Bronchial epithelial cell (primary cell): ENCODE data around the gene RNF213. TPM values are rescaled to one million over a fixed set of nuclear protein-coding genes. Genes with fewer than 3 reads are reported as not detected.
"Not testable (repeated sequence)": the region's sequence is repeated elsewhere in the genome, so short reads cannot be mapped to it uniquely, and the experiment has no call there.

Source experiments
- DNase-seq: peaks from one replicate; pipeline ENCODE4 v3.0.0-alpha.2; 2010; ENCODE audit warnings: low read depth
- FAIRE-seq: peaks from 2 replicates; lab custom pipeline; 2011; peaks lifted over from hg19 to GRCh38; lab: Jason Lieb, UNC
- H3K27me3 ChIP-seq: 2 replicates; pipeline ENCODE4 v1.5.1; 2011; ENCODE audit warnings: low read length; ENCODE audit not compliant: control insufficient read depth, insufficient read depth
- H3K36me3 ChIP-seq: 2 replicates; pipeline ENCODE4 v1.5.1; 2011; ENCODE audit warnings: low read length; ENCODE audit not compliant: control insufficient read depth, insufficient read depth
- H3K4me3 ChIP-seq: 2 replicates; pipeline ENCODE4 v1.5.1; 2011; ENCODE audit warnings: mild to moderate bottlenecking, low read depth, low read length, control low read depth
- total RNA-seq: library from RNA; depleted of rRNA; stranded (reverse); fragments of >200 nt; gene quantifications from 2 replicates; pipeline ENCODE4 v1.2.1, GENCODE V29; 2014
- TF ChIP-seq, protein P1 (sequence below): IDR thresholded peaks from 2 replicates; pipeline ENCODE4 v1.5.1; 2011; ENCODE audit warnings: mild to moderate bottlenecking, moderate library complexity, low read length, control low read depth, inconsistent platforms; ENCODE audit not compliant: insufficient read depth, severe bottlenecking

The RNF213 gene
- total RNA-seq, 1 donor from 2014 or later: 41.3 TPM

DNA sequence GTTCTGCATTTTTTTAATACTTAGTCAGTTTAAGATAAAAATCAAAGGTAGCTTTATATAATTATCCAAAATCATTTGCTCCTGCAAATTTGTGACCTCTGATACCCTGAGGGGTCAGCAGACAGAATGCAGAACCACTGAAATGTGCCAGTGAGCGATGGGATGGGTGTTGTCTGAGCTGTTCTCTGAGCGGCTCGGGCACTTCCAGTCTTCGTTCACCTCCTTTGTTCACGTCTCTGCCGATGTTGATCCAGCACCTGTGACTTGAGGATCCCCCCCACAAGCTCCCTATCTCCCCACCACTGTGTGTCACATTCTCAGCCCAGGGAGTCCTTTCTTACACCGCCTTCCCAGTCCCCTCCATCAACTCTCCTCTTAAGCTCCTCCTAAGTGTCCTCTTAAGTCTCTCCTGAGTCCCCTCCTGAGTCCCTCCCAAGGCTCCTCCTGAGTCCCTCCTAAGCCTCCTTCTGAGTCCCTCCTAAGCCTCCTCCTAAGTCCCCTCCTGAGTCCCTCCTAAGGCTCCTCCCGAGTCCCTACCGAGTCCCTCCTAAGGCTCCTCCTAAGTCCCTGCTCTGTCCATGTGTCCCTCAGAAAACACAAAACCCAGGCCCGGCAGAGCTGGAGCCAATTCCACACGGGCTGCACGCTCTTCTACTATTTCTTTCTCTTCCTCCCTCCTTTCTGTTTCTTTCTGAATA is 47.5 kb downstream of the RNF213 start:
- TF ChIP-seq, protein P1, sequence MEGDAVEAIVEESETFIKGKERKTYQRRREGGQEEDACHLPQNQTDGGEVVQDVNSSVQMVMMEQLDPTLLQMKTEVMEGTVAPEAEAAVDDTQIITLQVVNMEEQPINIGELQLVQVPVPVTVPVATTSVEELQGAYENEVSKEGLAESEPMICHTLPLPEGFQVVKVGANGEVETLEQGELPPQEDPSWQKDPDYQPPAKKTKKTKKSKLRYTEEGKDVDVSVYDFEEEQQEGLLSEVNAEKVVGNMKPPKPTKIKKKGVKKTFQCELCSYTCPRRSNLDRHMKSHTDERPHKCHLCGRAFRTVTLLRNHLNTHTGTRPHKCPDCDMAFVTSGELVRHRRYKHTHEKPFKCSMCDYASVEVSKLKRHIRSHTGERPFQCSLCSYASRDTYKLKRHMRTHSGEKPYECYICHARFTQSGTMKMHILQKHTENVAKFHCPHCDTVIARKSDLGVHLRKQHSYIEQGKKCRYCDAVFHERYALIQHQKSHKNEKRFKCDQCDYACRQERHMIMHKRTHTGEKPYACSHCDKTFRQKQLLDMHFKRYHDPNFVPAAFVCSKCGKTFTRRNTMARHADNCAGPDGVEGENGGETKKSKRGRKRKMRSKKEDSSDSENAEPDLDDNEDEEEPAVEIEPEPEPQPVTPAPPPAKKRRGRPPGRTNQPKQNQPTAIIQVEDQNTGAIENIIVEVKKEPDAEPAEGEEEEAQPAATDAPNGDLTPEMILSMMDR: no peak
- DNase-seq (no peak), FAIRE-seq (no peak)
- Histone ChIP-seq H3K27me3 (no peaks in the 10 kb centered on the region), H3K36me3 (peaks cover 30% of the 10 kb centered on the region), H3K4me3 (no peak overlapping the region)

DNA sequence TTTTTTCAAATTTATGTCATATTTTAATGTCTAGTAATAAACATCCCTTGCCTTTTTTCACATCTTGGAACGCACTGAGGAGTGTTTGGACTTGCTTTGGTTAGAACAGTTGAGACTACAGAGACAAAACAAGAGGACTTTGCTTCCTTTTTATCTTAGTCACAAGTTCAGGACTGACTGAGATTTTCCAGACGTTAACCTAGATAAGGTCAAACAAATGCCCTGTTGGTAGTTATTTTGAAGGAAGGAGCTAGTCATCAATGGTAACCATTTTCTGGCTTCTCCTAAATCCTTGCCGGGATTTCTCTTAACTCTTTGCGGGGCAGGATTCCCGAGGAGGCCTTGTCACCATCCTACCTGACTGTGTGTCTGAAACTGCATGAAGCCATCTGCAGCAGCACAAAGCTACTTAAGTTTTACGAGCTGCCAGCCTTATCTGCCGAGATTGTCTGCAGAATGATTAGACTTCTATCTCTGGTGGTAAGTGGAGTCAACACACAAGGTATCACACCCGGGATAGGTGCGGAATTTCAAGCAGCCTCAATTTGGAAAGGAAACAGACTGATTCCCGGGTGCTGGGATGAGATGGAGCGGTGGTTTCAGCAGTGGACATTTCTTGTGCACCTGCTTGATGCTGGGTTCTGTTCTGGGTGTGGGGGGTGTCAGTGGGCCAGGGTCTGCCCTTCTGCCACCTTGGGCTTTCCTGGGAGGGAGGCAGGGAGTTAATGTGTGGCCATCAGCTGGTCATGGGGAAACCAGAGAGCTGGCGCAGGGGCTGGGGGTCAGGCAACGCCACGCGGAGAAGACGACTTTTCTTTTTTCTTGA is 48.3 kb downstream of the RNF213 start:
- TF ChIP-seq, protein P1: no peak
- Histone ChIP-seq H3K4me3 (no peak overlapping the region), H3K36me3 (peaks cover 28% of the 10 kb centered on the region), H3K27me3 (no peaks in the 10 kb centered on the region)
- DNase-seq (no peak), FAIRE-seq (peak; percentile 40)

DNA sequence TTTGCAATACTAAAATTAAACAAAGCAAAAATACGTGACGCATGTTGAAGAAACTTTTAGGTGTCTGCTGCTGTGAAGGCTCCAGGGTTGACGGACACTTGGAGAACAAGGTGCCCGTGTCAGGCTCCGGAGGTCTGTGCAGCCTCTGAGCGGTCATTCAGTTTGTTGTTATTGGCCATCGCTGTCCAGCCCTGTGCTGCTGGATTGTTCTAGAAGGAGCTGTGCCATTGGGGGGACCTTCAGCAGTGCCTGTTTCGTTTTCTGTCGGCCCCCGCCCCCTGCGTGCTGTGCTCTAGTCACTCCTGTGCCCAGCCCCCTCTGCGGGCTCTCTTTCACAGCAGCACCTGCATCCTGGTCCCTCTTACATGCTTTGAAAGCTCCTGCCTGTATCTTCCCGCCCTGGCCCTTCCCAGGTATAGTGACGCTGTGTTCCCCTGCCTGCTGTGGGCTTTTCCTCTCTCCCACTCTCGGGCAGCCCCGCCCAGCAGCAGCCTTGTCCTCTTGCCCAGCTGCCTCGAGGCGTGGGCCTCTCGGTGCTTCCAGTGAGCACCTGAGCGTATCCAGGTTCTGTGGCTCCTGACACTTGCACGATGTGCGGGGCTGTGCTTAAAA is 50.7 kb downstream of the RNF213 start:
- FAIRE-seq (no peak), DNase-seq (no peak)
- H3K4me3 ChIP-seq: no peak overlapping the region
- no peaks in the 10 kb centered on the region for H3K27me3 ChIP-seq
- TF ChIP-seq, protein P1: no peak
- peaks cover 21% of the 10 kb centered on the region for H3K36me3 ChIP-seq

DNA sequence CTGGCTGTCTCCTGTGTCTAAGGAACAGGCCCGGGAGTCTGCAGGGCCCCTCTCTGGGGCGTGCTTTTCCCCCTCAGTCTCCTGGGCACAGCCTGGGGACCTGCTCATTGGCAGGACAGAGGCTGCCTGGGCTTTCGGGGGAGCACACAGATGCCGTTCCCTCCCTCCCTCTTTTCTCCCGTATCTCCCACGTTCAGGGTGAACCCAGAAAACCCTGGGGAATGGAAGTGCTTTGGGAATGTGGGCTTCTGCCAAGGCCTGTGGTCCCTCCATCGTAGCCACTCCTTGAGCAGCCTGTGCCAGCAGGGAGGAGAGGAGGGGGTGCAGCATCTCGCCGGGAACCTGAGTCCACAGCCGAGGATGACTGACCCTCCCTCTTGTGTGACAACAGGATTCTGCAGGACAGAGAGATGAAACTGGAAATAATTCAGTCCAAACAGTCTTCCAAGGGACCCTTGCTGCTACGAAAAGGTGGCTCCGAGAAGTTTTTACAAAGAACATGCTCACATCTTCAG is 52.0 kb downstream of the RNF213 start:
- TF ChIP-seq, protein P1: no peak
- Histone ChIP-seq H3K4me3 (no peak overlapping the region), H3K36me3 (peaks cover 20% of the 10 kb centered on the region), H3K27me3 (no peaks in the 10 kb centered on the region)
- no peak for FAIRE-seq
- no peak for DNase-seq

DNA sequence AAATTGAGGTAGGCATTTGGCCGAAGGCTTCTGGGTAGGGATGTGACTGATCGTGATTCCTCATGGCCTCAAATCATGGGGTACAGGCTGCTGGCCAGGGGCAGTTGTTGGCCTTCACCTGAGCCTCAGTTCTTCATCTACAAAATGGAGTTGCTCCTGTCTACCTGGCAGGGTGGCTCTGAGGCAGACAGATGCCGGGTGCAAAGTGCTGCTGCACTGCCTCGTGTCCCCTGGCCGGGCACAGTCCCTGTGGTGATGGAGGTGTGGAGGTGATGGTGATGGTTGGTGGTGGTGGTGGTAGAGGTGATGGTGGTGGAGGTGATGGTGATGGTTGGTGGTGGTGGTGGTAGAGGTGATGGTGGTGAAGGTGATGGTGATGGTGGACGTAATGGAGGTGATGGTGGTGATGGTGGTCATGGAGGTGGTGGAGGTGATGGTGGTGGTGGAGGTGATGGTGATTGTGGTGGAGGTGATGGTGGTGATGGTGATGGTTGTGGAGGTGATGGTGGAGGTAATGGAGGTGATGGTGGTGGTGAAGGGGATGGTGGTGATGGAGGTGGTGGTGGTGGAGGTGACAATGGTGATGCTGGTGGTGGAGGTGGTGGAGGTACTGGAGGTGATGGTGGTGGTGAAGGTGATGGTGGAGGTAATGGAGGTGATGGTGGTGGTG is 52.6 kb downstream of the RNF213 start:
- Histone ChIP-seq H3K4me3 (no peak overlapping the region), H3K36me3 (peaks cover 17% of the 10 kb centered on the region), H3K27me3 (no peaks in the 10 kb centered on the region)
- peak; percentile 90 for FAIRE-seq
- DNase-seq: no peak
- TF ChIP-seq, protein P1: no peak

DNA sequence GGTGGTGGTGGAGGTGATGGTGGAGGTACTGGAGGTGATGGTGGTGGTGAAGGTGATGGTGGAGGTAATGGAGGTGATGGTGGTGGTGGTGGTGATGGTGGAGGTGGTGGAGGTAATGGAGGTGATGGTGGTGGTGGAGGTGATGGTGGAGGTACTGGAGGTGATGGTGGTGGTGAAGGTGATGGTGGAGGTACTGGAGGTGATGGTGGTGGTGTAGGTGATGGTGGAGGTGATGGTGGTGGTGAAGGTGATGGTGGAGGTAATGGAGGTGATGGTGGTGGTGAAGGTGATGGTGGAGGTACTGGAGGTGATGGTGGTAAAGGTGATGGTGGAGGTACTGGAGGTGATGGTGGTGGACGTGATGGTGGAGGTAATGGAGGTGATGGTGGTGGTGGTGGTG is 53.3 kb downstream of the RNF213 start:
- H3K4me3 ChIP-seq, FAIRE-seq, DNase-seq, H3K27me3 ChIP-seq: not testable (repeated sequence)
- H3K36me3 ChIP-seq: peaks cover 17% of the 10 kb centered on the region
